ENCODE measurements around the gene TMEM63B.
A peak's percentile ranks its signal among the peaks of the same experiment; 100 is the strongest.
"Not testable (repeated sequence)": the region's sequence is repeated elsewhere in the genome, so short reads cannot be mapped to it uniquely, and the experiment has no call there.

The TMEM63B gene

DNA sequence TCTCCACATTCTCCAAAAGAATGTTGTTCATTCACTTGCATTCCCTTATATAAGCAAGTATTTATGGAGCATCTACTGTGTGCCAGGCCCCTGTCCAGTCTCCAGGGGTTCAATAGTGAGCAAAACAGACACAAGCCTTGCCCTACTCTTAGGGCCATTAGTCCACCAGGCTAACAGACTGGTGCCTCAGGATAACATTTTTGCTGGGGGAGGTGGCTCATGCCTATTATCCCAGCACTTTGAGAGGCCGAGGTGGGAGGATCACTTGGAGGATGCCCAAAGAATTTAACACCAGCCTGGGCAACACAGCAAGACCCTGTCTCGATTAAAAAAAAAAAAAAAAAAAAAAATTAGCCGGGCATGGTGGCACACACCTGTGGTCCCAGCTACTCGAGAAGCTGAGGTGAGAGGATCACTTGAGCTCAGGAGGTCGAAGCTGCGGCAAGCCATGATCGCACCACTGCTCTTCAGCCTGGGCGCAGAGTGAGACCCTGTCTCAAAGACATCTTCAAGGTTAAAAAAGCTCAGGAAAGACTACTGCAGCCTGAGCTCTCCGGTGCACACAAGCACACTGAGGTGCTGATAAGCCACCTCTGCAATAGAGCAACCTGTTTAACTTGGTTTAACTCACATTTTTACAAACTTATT is 51.2 kb downstream of the TMEM63B start:
- peak; percentile 21 for DNase-seq (ENCODE audit: low read depth, low spot score)
- POLR2A ChIA-PET = no interaction called here
- TF ChIP-seq, protein P1, sequence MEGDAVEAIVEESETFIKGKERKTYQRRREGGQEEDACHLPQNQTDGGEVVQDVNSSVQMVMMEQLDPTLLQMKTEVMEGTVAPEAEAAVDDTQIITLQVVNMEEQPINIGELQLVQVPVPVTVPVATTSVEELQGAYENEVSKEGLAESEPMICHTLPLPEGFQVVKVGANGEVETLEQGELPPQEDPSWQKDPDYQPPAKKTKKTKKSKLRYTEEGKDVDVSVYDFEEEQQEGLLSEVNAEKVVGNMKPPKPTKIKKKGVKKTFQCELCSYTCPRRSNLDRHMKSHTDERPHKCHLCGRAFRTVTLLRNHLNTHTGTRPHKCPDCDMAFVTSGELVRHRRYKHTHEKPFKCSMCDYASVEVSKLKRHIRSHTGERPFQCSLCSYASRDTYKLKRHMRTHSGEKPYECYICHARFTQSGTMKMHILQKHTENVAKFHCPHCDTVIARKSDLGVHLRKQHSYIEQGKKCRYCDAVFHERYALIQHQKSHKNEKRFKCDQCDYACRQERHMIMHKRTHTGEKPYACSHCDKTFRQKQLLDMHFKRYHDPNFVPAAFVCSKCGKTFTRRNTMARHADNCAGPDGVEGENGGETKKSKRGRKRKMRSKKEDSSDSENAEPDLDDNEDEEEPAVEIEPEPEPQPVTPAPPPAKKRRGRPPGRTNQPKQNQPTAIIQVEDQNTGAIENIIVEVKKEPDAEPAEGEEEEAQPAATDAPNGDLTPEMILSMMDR (IDR thresholded peaks at IDR 0.05; ENCODE audit: insufficient read depth, low read length, missing control alignments) = no peak
- CTCF ChIA-PET = interaction anchor here (1.0 to 2.4 kb wide), 5 partner anchors 56 to 158 kb away, joined by 3 to 7 read pairs (median 6); partner anchors contain the start of gene SLC35B2
- H3K4me3 ChIP-seq (ENCODE audit: low read depth, low read length) = no peak overlapping the region

DNA sequence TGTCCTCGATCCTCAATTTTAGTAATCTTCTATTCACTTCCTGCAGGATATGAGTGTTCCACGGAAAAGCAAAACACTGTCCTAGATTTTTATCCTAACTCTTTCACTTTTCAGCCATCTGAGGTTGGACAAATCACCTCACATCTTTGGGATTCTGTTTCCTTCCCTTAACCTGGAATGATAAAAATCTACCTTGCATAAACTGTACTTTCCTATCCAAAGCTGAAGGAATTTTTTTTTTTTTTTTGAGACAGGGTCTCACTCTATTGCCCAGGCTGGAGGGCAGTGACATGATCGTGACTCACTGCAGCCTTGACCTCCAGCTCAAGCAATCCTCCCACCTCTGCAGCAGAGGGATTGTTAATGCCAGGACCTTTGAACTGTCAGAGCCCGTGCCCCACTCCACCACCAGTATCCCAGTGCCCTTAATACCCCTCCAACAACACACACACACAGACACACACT is 51.8 kb downstream of the TMEM63B start:
- H3K4me3 ChIP-seq (ENCODE audit: low read depth, low read length) = no peak overlapping the region
- ChIA-PET POLR2A (no interaction called here), CTCF (interaction anchor here (1.0 to 2.4 kb wide), 3 partner anchors 78 to 157 kb away, joined by 3 to 7 read pairs (median 6); partner anchors contain the start of gene SLC35B2)
- DNase-seq (ENCODE audit: low read depth, low spot score) = no peak
- TF ChIP-seq, protein P1 (IDR thresholded peaks at IDR 0.05; ENCODE audit: insufficient read depth, low read length, missing control alignments) = no peak

DNA sequence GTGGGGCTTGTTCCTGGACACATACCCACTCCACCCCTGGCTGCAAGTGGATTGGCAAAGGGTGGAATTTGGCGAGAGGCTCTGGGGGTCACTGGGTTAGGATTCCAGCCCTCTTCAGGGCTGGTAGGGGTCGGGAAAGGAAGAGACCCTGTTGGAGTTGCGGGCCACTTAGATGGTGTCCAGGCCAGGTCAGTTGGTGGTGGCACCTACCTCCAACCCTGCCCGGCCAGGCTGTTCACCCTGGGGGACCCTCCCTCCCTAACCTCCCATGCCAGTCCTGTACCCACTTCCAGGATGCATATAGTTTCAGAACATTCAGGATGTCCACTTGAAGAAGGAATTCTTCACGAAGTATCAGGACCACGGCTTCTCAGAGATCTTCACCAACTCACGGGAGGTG is 52.3 kb downstream of the TMEM63B start:
- no peak for DNase-seq (ENCODE audit: low read depth, low spot score)
- TF ChIP-seq, protein P1 (IDR thresholded peaks at IDR 0.05; ENCODE audit: insufficient read depth, low read length, missing control alignments) = no peak
- no peak overlapping the region for H3K4me3 ChIP-seq (ENCODE audit: low read depth, low read length)
- ChIA-PET CTCF (interaction anchor here (0.9 to 2.4 kb wide), 3 partner anchors 55 to 160 kb away, joined by 4 to 10 read pairs (median 6); no protein-coding TSS in a partner anchor), POLR2A (no interaction called here)

DNA sequence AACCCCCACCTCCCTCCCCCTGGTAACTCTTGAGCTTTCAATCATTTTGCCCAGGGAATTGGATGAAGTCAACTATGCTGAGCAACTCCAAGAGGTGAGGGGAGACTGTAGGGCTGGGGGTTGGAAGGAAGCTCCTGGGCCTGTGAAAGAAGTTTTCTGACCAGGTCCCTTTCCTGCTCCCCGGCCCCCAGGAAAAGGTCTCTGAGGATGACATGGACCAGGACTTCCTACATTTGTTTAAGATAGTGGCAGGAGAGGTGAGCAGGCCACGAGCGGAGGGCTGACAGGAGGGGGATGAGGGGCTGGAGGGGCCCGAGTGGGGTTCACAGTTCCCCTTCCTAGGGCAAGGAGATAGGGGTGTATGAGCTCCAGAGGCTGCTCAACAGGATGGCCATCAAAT is 53.1 kb downstream of the TMEM63B start:
- TF ChIP-seq, protein P1 (IDR thresholded peaks at IDR 0.05; ENCODE audit: insufficient read depth, low read length, missing control alignments) = no peak
- ChIA-PET CTCF (interaction anchor here (0.7 to 2.4 kb wide), 4 partner anchors 8 to 159 kb away, joined by 3 to 10 read pairs (median 5); no protein-coding TSS in a partner anchor), POLR2A (no interaction called here)
- H3K4me3 ChIP-seq (ENCODE audit: low read depth, low read length) = no peak overlapping the region
- no peak for DNase-seq (ENCODE audit: low read depth, low spot score)

DNA sequence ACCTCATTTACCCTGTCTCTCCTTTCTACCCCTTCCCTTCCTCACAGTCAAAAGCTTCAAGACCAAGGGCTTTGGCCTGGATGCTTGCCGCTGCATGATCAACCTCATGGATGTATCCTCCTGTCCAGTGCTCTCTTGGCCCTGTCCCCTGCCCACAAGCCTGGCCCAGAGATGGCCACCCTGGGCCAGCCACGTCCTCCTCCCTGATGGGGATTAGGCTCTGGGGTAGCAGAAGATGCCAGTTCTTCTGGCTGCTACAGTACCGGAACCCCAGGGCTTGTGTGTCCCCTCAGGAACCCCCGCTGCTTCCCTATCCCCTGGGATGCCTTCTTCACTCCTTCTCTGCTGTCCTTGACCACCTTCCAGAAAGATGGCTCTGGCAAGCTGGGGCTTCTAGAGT is 53.5 kb downstream of the TMEM63B start:
- DNase-seq (ENCODE audit: low read depth, low spot score) = no peak
- H3K4me3 ChIP-seq (ENCODE audit: low read depth, low read length) = no peak overlapping the region
- TF ChIP-seq, protein P1 (IDR thresholded peaks at IDR 0.05; ENCODE audit: insufficient read depth, low read length, missing control alignments) = no peak
- ChIA-PET CTCF (interaction anchor here (0.6 to 2.4 kb wide), 4 partner anchors 8 to 155 kb away, joined by 3 to 10 read pairs (median 4); no protein-coding TSS in a partner anchor), POLR2A (no interaction called here)

DNA sequence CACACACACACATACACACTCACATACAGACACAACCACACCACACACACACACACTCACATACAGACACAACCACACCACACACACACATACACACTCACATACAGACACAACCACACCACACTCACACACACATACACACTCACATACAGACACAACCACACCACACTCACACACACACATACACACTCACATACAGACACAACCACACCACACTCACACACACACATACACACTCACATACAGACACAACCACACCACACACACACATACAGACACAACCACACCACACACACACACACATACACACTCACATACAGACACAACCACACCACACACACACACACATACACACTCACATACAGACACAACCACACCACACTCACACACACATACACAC is 54.4 kb downstream of the TMEM63B start:
- H3K4me3 ChIP-seq (ENCODE audit: low read depth, low read length); DNase-seq (ENCODE audit: low read depth, low spot score); POLR2A ChIA-PET: not testable (repeated sequence)
- CTCF ChIA-PET = interaction anchor here (2.2 kb wide), 1 partner anchor 52 kb away, joined by 10 read pairs; no protein-coding TSS in a partner anchor

All from AG04449 (cell line).